IPS-20b (cell line): ENCODE measurements around the gene CLUH.

ENCODE experiments used
- H3K27ac ChIP-seq: one replicate; pipeline ENCODE4 v1.5.1; 2013; ENCODE audit warnings: low read length
- H3K27me3 ChIP-seq: 2 replicates; pipeline ENCODE4 v1.6.1; 2013; ENCODE audit warnings: mild to moderate bottlenecking, low read length, inconsistent platforms; ENCODE audit not compliant: insufficient read depth
- H3K36me3 ChIP-seq: 2 replicates; pipeline ENCODE4 v1.6.1; 2013; ENCODE audit warnings: low read depth, mild to moderate bottlenecking, inconsistent platforms, low read length, moderate library complexity; ENCODE audit not compliant: insufficient read depth
- H3K4me1 ChIP-seq: 2 replicates; pipeline ENCODE4 v1.6.1; 2013; ENCODE audit warnings: mild to moderate bottlenecking, control low read depth, inconsistent platforms, low read length, moderate library complexity; ENCODE audit not compliant: insufficient read depth
- H3K4me3 ChIP-seq: 2 replicates; pipeline ENCODE4 v1.5.1; 2013; ENCODE audit warnings: mild to moderate bottlenecking, low read length, inconsistent platforms
- H3K9ac ChIP-seq: 2 replicates; pipeline ENCODE4 v1.6.1; 2013; ENCODE audit warnings: low read depth, mild to moderate bottlenecking, inconsistent platforms, low read length, moderate library complexity
- H3K9me3 ChIP-seq: 2 replicates; pipeline ENCODE4 v1.6.1; 2013; ENCODE audit warnings: mild to moderate bottlenecking, low read depth, low read length, inconsistent platforms; ENCODE audit not compliant: insufficient read depth

CLUH gene

DNA sequence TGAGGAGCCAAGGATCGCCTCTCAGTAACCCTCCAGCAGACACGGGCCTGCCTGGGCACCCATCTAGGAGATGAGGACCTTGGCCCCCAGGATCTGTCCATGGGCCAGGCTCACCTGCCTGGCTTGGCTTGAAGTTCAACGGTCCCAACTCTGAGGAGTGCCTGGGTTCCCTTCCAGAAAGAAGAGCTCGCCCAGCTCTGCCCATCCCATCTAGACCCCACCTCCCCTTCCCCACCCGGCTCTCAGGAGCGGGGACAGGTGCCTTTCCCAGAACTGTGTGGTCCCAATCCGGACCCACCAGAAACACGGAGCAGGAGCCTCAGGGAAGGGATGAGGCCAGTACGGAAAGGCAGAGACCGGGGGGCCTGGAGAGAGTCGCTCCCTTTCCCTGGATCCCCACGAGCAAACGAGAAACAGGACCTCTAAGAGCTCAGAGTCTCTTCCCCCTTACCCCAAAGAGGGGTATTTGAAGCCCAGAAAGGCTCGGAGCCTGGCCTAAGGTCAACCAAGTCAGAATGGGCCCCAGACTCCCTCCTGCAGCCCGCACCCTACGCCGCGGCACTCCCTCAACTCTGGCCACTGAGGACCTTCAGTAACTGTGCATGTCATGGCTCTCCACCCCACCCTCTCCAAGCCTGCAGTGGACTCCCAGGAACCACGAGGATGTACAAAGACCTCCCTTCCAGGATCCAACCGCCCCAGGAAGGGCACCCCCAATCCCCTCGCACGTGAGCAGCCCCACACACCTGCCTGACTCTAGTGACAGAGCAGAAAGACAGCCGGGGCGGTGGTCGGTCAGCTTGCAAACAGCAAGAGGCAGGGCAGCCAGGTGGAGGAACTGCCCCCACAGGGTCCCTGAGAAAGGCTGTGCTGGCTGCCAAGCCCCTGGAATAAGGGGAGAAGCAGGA, 5.4 kb downstream of the CLUH start:
- Histone ChIP-seq H3K36me3 (peaks cover 21% of the 10 kb centered on the region), H3K9me3 (no peaks in the 10 kb centered on the region), H3K4me3 (no peak overlapping the region), H3K27ac (no peak overlapping the region), H3K27me3 (peaks cover 12% of the 10 kb centered on the region), H3K9ac (no peak overlapping the region; the same call in 1 of the 2 replicates), H3K4me1 (peaks cover 14% of the 10 kb centered on the region)

DNA sequence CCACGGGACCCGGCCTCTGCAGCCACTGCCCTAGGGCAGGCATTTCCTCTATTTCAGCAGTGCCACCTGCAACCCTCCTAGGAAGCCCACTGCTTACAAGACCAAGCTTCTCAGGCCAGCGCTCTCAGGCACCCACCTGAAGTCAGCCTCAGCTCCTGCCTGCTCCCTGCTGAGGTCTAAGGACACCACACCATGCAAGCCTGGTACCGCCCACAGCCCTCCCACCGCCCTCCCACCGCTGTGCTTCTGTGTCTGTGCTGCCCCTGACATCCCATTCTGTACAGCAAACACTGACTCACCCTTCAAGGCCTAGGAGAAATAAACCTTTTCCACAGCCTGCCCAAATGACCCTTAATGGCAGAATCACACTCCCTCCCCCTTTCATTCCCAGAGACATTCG, 6.3 kb downstream of the CLUH start:
- H3K36me3 ChIP-seq: peaks cover 29% of the 10 kb centered on the region
- H3K4me1 ChIP-seq: peaks cover 14% of the 10 kb centered on the region
- peaks cover 3% of the 10 kb centered on the region; the same call in 1 of the 2 replicates for H3K27me3 ChIP-seq
- H3K9ac ChIP-seq: no peak overlapping the region
- no peak overlapping the region for H3K4me3 ChIP-seq
- no peaks in the 10 kb centered on the region for H3K9me3 ChIP-seq
- no peak overlapping the region for H3K27ac ChIP-seq

DNA sequence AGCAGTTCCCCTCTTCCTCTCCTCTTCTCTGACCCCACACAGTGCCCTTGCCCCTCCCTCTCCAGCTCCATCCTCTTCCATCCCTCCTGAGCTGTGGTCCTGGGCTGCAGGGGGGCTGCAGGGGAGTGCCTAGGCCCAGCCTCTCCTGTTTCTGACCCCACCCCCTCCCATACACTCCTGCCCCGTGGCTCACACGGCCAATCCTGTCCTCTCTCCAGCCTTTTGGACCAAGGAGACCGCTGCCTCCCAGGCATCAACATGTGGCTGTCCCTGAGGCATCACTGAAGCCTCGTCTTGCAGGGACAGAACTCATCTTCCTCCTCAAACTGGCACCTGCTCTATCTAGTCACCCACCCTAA, 6.7 kb downstream of the CLUH start:
- Histone ChIP-seq H3K36me3 (peaks cover 33% of the 10 kb centered on the region), H3K4me1 (peaks cover 14% of the 10 kb centered on the region), H3K9ac (no peak overlapping the region), H3K27ac (no peak overlapping the region), H3K27me3 (no peaks in the 10 kb centered on the region), H3K9me3 (no peaks in the 10 kb centered on the region), H3K4me3 (no peak overlapping the region)

DNA sequence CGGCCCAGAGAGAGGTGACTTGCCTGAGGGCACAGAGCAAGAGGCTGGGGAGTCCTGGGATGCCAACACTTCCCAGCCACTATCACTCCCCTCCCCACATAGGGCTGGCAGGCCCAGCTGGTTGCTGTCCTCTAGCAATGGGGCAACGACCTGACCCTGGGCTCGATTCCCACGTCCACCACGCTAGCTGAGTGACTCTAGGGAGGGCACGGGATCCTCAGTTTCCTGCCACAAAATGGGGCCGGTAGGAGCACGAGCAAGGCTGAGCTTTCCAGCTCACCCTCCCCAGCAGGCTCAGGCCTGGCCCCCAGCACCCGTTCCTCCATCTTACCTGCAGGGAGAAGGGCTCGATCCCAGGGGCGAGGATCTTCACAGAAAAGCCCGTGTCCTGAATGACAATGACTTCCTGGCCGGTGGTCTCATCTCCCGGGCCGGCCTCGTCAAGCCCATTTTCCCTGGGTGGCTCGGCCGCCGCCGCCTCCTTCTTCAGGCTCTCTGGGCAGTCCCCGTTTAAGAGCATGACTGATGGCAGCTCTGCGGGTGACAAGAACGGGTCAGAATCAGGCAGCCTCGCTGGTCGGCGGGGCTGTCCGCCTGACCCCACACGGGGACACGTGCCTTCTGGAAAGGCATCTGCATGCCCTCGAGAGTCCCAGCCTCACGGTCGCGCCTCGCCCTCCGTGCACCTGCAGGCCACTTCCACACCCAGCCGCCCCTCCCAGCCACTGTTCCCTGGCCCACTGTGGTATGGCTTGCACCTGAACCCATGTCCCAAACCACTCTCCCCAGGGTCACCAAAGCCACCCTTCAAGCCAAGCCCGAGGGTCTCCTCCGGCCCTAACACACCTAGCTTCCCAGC, 7.3 kb downstream of the CLUH start:
- Histone ChIP-seq H3K27me3 (no peaks in the 10 kb centered on the region), H3K4me3 (no peak overlapping the region), H3K4me1 (peaks cover 11% of the 10 kb centered on the region), H3K9me3 (no peaks in the 10 kb centered on the region), H3K36me3 (peaks cover 36% of the 10 kb centered on the region), H3K27ac (no peak overlapping the region), H3K9ac (no peak overlapping the region)

DNA sequence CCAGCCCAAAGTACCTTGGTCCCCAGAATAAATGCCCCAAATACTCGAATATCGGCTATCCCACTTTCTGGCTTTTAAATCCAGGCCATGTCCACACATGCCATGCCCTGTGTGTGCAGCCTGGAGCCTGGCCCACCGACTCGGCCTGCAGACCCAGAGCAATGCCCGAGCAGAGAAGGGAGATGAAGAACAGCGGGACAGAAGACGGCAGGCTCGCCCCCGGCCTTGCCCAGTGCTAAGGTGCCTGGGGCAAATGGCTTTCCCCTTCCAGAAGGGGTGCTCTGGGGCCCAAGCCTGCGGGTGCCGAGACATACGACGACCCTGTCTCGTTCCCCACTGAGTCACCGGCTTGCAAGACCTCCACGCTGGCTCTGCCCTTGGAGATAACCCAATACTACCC, 8.0 kb downstream of the CLUH start:
- Histone ChIP-seq H3K27ac (no peak overlapping the region), H3K9me3 (no peaks in the 10 kb centered on the region), H3K36me3 (peaks cover 41% of the 10 kb centered on the region), H3K4me1 (peaks cover 6% of the 10 kb centered on the region; the same call in 1 of the 2 replicates), H3K9ac (no peak overlapping the region), H3K4me3 (no peak overlapping the region), H3K27me3 (no peaks in the 10 kb centered on the region)

DNA sequence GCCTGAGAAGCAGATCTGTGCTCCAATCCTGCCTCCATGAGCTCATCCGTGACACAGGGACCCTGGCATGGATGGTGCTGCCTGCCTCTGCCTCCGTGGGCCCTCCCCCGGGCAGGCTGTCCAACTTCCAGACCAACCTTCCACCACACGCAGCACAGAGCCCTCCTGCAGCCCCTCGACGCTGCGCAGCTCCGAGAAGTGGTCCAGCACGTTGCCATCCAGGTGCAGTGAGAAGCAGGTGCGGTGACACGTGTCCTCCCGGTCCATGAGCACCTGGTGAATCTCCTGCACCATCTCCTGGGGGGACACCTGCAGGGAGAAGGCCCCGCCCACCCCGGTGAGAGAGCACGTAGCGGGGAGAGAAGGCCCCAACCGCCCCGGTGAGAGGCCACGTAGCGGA, 8.4 kb downstream of the CLUH start:
- Histone ChIP-seq H3K27ac (no peak overlapping the region), H3K4me3 (no peak overlapping the region), H3K4me1 (peaks cover 4% of the 10 kb centered on the region; the same call in 1 of the 2 replicates), H3K36me3 (peaks cover 44% of the 10 kb centered on the region), H3K9me3 (no peaks in the 10 kb centered on the region), H3K9ac (no peak overlapping the region), H3K27me3 (no peaks in the 10 kb centered on the region)

DNA sequence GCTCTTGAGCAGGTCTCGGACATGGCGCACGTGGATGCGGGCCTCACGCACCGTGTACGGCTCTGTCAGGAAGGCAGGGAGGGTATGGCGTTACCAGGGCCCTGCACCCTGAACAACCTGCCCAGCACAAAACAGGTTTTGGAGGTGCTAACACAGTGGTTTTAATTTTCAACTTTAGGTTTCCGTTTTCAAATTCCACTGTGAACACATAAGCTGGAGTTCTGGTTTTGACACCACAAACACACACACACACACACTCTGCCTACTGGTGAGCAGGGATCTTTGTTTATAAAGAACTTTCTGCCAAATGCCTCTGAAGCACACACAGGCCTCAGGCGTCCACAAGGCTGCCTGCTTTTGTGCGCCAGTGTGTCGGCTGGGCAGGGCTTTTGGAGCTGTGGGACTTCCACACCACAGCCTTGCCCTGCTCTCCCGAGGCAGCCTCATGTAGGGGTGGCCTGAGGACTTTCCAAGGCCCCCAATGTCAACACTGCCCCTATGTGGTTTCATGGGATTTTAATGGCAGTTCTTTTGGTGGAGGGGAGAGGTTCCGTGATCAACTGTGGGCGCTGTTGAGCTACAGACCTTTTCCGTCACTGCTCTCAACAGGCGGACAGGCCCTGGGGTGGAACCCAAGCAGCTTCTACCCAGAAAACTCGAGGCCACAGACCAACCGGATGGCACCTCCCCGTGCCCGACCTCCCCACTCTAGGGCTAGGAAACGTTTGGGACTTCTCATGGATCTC, 9.4 kb downstream of the CLUH start:
- Histone ChIP-seq H3K27ac (no peak overlapping the region), H3K36me3 (peaks cover 54% of the 10 kb centered on the region), H3K9me3 (no peaks in the 10 kb centered on the region), H3K4me3 (no peak overlapping the region), H3K4me1 (no peaks in the 10 kb centered on the region), H3K27me3 (no peaks in the 10 kb centered on the region), H3K9ac (no peak overlapping the region)

DNA sequence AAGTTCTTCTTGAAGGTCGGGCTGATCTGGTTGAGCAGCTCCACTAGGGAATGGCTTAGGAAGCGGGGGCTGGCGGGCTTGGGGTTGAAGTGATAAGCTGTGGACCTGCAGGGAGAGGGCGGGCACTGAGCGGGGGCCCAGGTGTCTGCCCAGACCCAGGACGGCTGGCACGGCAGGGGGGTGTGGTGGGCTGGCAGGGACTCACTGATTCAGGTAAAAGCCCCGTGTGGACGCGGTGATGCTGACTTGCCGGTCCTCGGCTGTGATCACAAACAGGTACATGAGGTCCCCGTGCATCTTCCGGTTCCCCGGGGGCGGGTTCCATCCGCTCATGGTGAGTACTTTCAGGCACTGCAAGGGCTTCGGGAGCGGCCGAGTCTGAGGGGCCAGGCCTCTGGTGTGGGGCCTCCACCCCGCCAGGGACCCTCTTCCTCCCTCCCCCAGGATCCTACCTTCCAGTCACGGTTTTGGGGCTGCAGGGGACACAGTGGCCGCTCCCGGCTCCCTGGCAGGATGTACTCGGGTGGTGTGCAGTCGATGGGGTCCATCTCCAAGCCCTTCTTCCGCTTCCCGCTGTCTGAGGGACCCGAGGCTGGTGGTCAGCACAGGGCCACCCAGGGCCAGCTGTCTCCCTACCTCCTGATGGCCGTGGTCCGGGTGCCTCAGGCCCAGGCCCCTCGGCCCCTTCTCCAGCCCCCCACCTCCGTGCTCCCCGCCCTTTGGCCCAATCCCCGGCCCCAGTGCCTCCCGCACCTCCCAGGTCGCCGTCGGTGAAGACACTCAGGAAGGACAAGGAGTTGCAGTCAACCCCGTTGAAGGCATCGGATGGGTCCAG, 10.2 kb downstream of the CLUH start:
- Histone ChIP-seq H3K36me3 (peaks cover 60% of the 10 kb centered on the region), H3K9ac (no peak overlapping the region), H3K9me3 (no peaks in the 10 kb centered on the region), H3K27ac (no peak overlapping the region), H3K4me3 (no peak overlapping the region), H3K4me1 (no peaks in the 10 kb centered on the region), H3K27me3 (no peaks in the 10 kb centered on the region)

DNA sequence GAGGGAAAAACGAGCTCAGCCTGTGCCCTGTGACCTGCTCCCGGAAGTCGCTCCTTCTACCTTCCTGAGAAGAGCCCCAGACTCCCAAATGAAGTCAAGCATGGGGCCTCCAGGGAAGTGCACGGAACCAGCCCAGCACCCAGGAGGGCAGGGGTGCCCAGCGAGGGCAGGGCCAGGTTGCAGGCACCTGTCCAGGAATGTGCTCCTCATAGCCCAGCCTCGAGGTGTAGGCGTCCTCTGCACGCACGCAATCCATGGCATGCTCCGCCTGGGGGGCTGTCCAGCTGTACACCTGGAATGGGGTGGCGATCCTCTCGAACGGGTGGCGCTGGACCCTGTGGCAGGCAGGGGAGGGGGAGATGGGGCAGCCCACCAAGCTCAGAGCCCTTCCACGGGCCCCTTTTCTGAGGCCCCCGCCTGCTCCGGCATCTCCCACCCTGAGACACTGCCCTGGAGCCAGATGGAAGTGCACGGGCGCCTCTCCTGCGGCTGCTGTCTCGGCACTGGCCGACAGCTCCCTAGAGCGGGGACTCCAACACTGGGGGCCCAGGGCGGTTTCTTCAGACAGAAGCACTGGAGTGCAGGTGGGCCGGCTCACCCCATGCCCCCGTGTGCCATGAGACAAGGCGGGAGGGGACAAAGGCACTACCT, 10.9 kb downstream of the CLUH start:
- H3K9ac ChIP-seq: no peak overlapping the region
- H3K36me3 ChIP-seq: peaks cover 67% of the 10 kb centered on the region
- H3K4me3 ChIP-seq: no peak overlapping the region

DNA sequence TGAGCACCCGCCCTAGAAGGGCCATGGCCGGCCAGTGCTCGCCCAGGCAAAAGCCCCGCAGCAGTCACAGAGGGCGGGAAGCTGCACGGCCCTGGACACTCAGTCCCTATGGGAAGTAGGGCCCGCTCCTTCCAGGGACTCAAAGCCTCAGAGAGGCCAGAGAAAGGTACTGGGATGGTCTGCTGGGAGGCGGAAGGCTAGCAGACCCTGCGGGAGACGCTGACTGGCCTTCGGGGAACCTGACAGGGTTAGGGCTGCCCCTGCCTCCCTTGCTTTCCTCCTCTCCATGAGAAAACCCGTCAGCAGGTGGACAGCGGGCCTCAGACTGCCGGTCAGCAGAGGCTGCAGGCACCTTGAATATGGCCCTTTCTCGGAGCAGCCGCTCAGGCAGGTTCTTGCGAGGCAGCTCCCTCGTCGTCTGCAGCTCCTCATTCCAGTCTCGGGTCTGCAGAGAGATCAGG, 11.5 kb downstream of the CLUH start:
- H3K27me3 ChIP-seq: no peaks in the 10 kb centered on the region
- no peak overlapping the region for H3K4me3 ChIP-seq
- peaks cover 68% of the 10 kb centered on the region for H3K36me3 ChIP-seq
- H3K9me3 ChIP-seq: no peaks in the 10 kb centered on the region
- no peak overlapping the region for H3K9ac ChIP-seq
- no peaks in the 10 kb centered on the region for H3K4me1 ChIP-seq
- no peak overlapping the region for H3K27ac ChIP-seq

More for the DNA sequence above, 10.9 kb downstream of the CLUH start:
- H3K27ac ChIP-seq: no peak overlapping the region
- no peaks in the 10 kb centered on the region for H3K27me3 ChIP-seq
- H3K9me3 ChIP-seq: no peaks in the 10 kb centered on the region
- no peaks in the 10 kb centered on the region for H3K4me1 ChIP-seq
